Stimulated activated CD4-positive, alpha-beta T cell treated with anti-CD3 and anti-CD28 coated beads, Interleukin-4, amount 100 ng/mL, for 48 hours (primary cell): ENCODE results near the gene GATD1.

Experiments used
- DNase-seq, 2 donors: peaks; one replicate each; pipeline ENCODE4 v3.0.0-alpha.2; 2020; ENCODE audit warnings: low read depth in 2 of 2

The GATD1 gene

GRCh38 chr11:777288-778255 is at the start of gene GATD1:
Gene GATD1 (minus strand): TSS chr11:777487. CDS start chr11:777462, 25 bp downstream.
- peak; percentile 93 to 94 for DNase-seq

- no peak for DNase-seq
Observed at GRCh38 chr11:826836-827145, 49.5 kb upstream of the GATD1 start.

GRCh38 chr11:826227-826621 is 48.9 kb upstream of the GATD1 start:
- DNase-seq: no peak

- DNase-seq: no peak
Observed at GRCh38 chr11:825366-826226, 48.3 kb upstream of the GATD1 start.

- no peak for DNase-seq
Observed at GRCh38 chr11:824942-825341, 47.7 kb upstream of the GATD1 start.

GRCh38 chr11:824292-824880 is 47.1 kb upstream of the GATD1 start:
- DNase-seq: no peak

- DNase-seq: no peak
Observed at GRCh38 chr11:823441-824291, 46.4 kb upstream of the GATD1 start.

- DNase-seq: no peak
Observed at GRCh38 chr11:821512-822371, 44.5 kb upstream of the GATD1 start.

- no peak for DNase-seq
Observed at GRCh38 chr11:820655-821511, 43.6 kb upstream of the GATD1 start.

- peak; percentile 88 to 93 for DNase-seq
Observed at GRCh38 chr11:819943-820649, 42.8 kb upstream of the GATD1 start.

GRCh38 chr11:819129-819931 is 42.0 kb upstream of the GATD1 start:
- peak; percentile 87 to 89 for DNase-seq

GRCh38 chr11:818396-819128 is 41.3 kb upstream of the GATD1 start, which contains the start of gene PNPLA2:
Gene PNPLA2 (plus strand): TSS chr11:818914. CDS start chr11:819719, 805 bp downstream.
- DNase-seq: no peak

GRCh38 chr11:816433-816779 is 39.1 kb upstream of the GATD1 start:
- no peak for DNase-seq

GRCh38 chr11:815675-816432 is 38.6 kb upstream of the GATD1 start:
- no peak for DNase-seq

- no peak for DNase-seq
Observed at GRCh38 chr11:813456-814096, 36.3 kb upstream of the GATD1 start.

GRCh38 chr11:813072-813455 is 35.8 kb upstream of the GATD1 start:
- no peak for DNase-seq
